Measurements from ENCODE around the gene PTPN13. TPM values are rescaled to one million over a fixed set of nuclear protein-coding genes. Genes with fewer than 3 reads are reported as not detected.

The PTPN13 gene
- total RNA-seq, 4 donors from 2014 or later = 3.7 to 18.5 (median 10.1) TPM

DNA sequence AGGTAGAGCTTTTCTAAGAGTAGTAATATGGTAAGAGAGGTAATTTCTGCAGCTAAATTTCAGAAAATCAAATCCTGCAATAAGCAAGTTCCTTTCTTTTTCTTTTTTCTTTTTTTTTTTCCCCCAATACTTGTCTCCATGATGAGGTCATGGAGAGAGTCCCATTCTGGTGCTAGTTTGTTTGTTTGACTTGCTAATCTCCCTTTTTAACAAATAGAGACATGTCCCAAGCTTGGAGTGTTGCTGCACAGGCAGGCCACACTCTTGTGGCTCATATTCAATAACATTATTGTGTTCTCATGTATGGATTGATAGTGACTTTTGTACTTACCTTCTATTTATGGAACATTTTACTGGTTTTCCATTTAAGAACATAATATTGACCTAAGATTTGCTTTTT is 25.5 kb downstream of the PTPN13 start:
- in situ Hi-C loops (cut with MboI; ENCODE audit: low pct_ligation_motif_present in 1 of 4, low pct_unique_long_range_greater_than_20kb in 1 of 4, low sequenced_read_pairs in 3 of 4) (no loop called here), intact Hi-C loops (cut with DNase I; ENCODE audit: low total_unique reads) (no loop called here)
- Histone ChIP-seq H3K27me3 (no peaks in the 10 kb centered on the region), H3K36me3 (no peaks in the 10 kb centered on the region), H3K4me1 (no peaks in the 10 kb centered on the region), H3K27ac (no peak overlapping the region), H3K4me3 (no peak overlapping the region), H3K9me3 (no peaks in the 10 kb centered on the region)
- no peak for DNase-seq
- no peak for TF ChIP-seq POLR2AphosphoS5 (IDR thresholded peaks at IDR 0.05)
- TF ChIP-seq, protein P1, sequence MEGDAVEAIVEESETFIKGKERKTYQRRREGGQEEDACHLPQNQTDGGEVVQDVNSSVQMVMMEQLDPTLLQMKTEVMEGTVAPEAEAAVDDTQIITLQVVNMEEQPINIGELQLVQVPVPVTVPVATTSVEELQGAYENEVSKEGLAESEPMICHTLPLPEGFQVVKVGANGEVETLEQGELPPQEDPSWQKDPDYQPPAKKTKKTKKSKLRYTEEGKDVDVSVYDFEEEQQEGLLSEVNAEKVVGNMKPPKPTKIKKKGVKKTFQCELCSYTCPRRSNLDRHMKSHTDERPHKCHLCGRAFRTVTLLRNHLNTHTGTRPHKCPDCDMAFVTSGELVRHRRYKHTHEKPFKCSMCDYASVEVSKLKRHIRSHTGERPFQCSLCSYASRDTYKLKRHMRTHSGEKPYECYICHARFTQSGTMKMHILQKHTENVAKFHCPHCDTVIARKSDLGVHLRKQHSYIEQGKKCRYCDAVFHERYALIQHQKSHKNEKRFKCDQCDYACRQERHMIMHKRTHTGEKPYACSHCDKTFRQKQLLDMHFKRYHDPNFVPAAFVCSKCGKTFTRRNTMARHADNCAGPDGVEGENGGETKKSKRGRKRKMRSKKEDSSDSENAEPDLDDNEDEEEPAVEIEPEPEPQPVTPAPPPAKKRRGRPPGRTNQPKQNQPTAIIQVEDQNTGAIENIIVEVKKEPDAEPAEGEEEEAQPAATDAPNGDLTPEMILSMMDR (IDR thresholded peaks at IDR 0.05) = no peak
- no peak for TF ChIP-seq POLR2A (IDR thresholded peaks at IDR 0.05)
- no peak for TF ChIP-seq EP300 (IDR thresholded peaks at IDR 0.05; ENCODE audit: low read depth)

DNA sequence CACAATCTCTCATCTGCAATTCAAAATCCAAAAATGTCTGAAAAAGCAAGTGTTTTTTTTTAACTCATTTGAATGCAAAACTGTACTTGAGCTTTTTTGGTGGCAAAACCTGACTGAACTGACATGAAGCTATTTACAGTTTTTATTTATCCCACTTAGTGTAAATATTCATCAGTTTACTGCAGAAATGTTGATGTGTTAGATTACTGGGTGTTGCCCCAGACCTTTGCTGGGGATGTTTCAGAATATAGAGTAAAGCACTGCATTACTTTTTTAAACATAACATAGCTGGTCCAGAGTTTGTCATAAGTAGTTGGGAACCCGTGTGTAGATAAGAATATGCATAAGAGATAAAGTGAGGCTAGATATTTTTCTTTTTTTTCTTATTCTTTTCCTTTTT is 27.3 kb downstream of the PTPN13 start:
- WGBS, 2 donors (ENCODE audit: low coverage in 1 of 2) = 49 to 67% methylated on average over 1 of the region's 1 CpG
- no peak for DNase-seq
- H3K27me3 ChIP-seq = no peaks in the 10 kb centered on the region
- TF ChIP-seq, protein P1 (IDR thresholded peaks at IDR 0.05) = no peak
- TF ChIP-seq POLR2AphosphoS5 (IDR thresholded peaks at IDR 0.05) = no peak
- TF ChIP-seq POLR2A (IDR thresholded peaks at IDR 0.05) = no peak
- no peak for TF ChIP-seq EP300 (IDR thresholded peaks at IDR 0.05; ENCODE audit: low read depth)
- no peaks in the 10 kb centered on the region for H3K4me1 ChIP-seq
- intact Hi-C loops (cut with DNase I; ENCODE audit: low total_unique reads) (no loop called here), in situ Hi-C loops (cut with MboI; ENCODE audit: low pct_ligation_motif_present in 1 of 4, low pct_unique_long_range_greater_than_20kb in 1 of 4, low sequenced_read_pairs in 3 of 4) (no loop called here)
- no peaks in the 10 kb centered on the region for H3K36me3 ChIP-seq
- H3K4me3 ChIP-seq = no peak overlapping the region
- H3K27ac ChIP-seq = no peak overlapping the region
- no peaks in the 10 kb centered on the region for H3K9me3 ChIP-seq

DNA sequence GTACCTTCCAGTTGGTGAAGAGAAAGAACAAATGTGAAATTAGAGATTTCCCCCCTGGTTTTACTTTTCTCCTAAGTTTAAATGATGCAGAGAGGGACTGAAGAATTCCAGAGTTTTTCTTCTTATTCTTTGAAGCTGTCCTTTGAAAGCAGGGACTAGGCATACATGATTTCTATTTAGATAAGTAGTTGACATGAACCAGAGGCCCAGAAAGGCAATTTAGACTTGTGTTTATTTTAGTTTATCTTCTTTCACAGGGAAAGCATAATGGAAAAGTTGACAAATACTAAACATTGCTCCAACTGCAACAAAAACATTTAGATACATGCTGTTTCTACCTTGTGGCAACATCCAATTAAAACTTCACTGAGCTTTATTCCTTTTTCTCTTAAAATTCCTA is 32.0 kb downstream of the PTPN13 start:
- H3K36me3 ChIP-seq = no peaks in the 10 kb centered on the region
- in situ Hi-C loops (cut with MboI; ENCODE audit: low pct_ligation_motif_present in 1 of 4, low pct_unique_long_range_greater_than_20kb in 1 of 4, low sequenced_read_pairs in 3 of 4) (no loop called here), intact Hi-C loops (cut with DNase I; ENCODE audit: low total_unique reads) (no loop called here)
- H3K27me3 ChIP-seq = no peaks in the 10 kb centered on the region
- no peak overlapping the region for H3K4me3 ChIP-seq
- no peaks in the 10 kb centered on the region for H3K4me1 ChIP-seq
- H3K9me3 ChIP-seq = no peaks in the 10 kb centered on the region
- H3K27ac ChIP-seq = no peak overlapping the region
- TF ChIP-seq EP300 (IDR thresholded peaks at IDR 0.05; ENCODE audit: low read depth) (no peak), POLR2A (IDR thresholded peaks at IDR 0.05) (no peak)
- TF ChIP-seq, protein P1 (IDR thresholded peaks at IDR 0.05) = no peak
- DNase-seq = no peak

DNA sequence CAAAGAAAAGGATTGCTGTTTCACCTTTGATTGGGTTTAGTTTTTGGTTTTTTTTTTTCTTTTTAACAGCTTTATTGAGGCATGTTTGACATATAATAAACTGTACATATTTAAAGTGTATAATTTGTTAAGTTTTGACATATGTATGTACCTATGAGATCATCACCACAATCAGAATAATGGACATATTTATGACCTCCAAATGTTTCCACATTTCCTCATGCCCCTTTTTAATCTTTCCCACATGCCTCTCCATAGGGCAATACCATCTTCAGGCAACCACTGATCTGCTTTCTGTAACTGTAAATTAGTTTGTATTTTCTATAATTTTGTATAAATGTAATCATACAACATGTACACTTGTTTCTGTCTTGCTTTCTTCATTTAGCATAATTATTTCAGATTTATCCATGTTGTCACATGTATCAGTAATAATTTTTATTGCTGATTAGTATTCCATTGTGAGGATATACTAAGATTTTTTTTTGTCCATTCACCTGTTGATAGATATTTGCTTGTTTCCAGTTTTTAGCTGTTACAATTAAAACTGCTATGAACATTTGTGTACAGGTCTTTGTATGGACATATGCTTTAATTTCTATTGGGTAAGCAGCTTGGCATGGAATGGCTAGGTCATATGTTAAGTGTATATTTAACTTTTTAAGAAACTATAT is 33.5 kb downstream of the PTPN13 start:
- H3K36me3 ChIP-seq = no peaks in the 10 kb centered on the region
- TF ChIP-seq POLR2AphosphoS5 (IDR thresholded peaks at IDR 0.05) = no peak
- TF ChIP-seq POLR2A (IDR thresholded peaks at IDR 0.05) = no peak
- TF ChIP-seq, protein P1 (IDR thresholded peaks at IDR 0.05) = no peak
- no peak for TF ChIP-seq EP300 (IDR thresholded peaks at IDR 0.05; ENCODE audit: low read depth)
- H3K9me3 ChIP-seq = no peaks in the 10 kb centered on the region
- intact Hi-C loops (cut with DNase I; ENCODE audit: low total_unique reads) (no loop called here), in situ Hi-C loops (cut with MboI; ENCODE audit: low pct_ligation_motif_present in 1 of 4, low pct_unique_long_range_greater_than_20kb in 1 of 4, low sequenced_read_pairs in 3 of 4) (no loop called here)
- H3K4me3 ChIP-seq = no peak overlapping the region
- no peak overlapping the region for H3K27ac ChIP-seq
- no peaks in the 10 kb centered on the region for H3K4me1 ChIP-seq
- no peak for DNase-seq
- H3K27me3 ChIP-seq = no peaks in the 10 kb centered on the region
